ENCODE results near the gene CSMD2. TPM values are rescaled to one million over a fixed set of nuclear protein-coding genes. Genes with fewer than 3 reads are reported as not detected.

The CSMD2 gene
- total and polyA plus RNA-seq, 2 donors (not counting 1 experiment from before 2014, with no cell fraction given), result 2.2 to 7.6 TPM

GRCh38 chr1:34052565-34052964, 112.5 kb downstream of the CSMD2 start:
- Histone ChIP-seq H3K9me3 (ENCODE audit: control insufficient read depth, insufficient read depth, low read depth, low read length) (no peaks in the 10 kb centered on the region), H3K36me3 (ENCODE audit: control insufficient read depth, insufficient read depth, low read length) (no peaks in the 10 kb centered on the region), H3K27ac (ENCODE audit: insufficient read depth, low read length) (no peak overlapping the region), H4K20me1 (ENCODE audit: control insufficient read depth, extremely low read depth, insufficient read depth, low read length) (no peaks in the 10 kb centered on the region), H3K79me2 (ENCODE audit: control insufficient read depth, insufficient read depth, low read length) (no peaks in the 10 kb centered on the region), H3K4me3 (replicated peaks in 1 of 4; ENCODE audit: control extremely low read depth in 1 of 4, insufficient read depth in 1 of 4, low read depth in 3 of 4, low read length in 4 of 4) (no peak overlapping the region), H3K4me2 (ENCODE audit: extremely low read depth, insufficient read depth, low read length) (no peak overlapping the region), H3K27me3 (ENCODE audit: control insufficient read depth, insufficient read depth, low read length) (no peaks in the 10 kb centered on the region), H3K9ac (ENCODE audit: insufficient read depth, low read length) (no peak overlapping the region), H3K4me1 (ENCODE audit: control insufficient read depth, extremely low read depth, insufficient read depth, low read length) (no peaks in the 10 kb centered on the region), H2AFZ (ENCODE audit: low read length) (no peak overlapping the region)
- TF ChIP-seq CTCF (conservative IDR thresholded peaks at IDR 0.05 in 1 of 2, IDR thresholded peaks at IDR 0.05 in 1 of 2; ENCODE audit: low read depth in 1 of 2, low read length in 2 of 2), result no peak
- no peak for TF ChIP-seq EZH2 (IDR thresholded peaks at IDR 0.05; ENCODE audit: low read length, missing control alignments)
- no peak for DNase-seq (ENCODE audit: low read depth in 2 of 2)

- Histone ChIP-seq H4K20me1 (ENCODE audit: control insufficient read depth, extremely low read depth, insufficient read depth, low read length) (no peaks in the 10 kb centered on the region), H3K27me3 (ENCODE audit: control insufficient read depth, insufficient read depth, low read length) (no peaks in the 10 kb centered on the region), H3K79me2 (ENCODE audit: control insufficient read depth, insufficient read depth, low read length) (no peaks in the 10 kb centered on the region), H3K4me2 (ENCODE audit: extremely low read depth, insufficient read depth, low read length) (no peak overlapping the region), H3K4me1 (ENCODE audit: control insufficient read depth, extremely low read depth, insufficient read depth, low read length) (no peaks in the 10 kb centered on the region), H3K9me3 (ENCODE audit: control insufficient read depth, insufficient read depth, low read depth, low read length) (no peaks in the 10 kb centered on the region), H3K4me3 (replicated peaks in 1 of 4; ENCODE audit: control extremely low read depth in 1 of 4, insufficient read depth in 1 of 4, low read depth in 3 of 4, low read length in 4 of 4) (no peak overlapping the region), H2AFZ (ENCODE audit: low read length) (no peak overlapping the region), H3K36me3 (ENCODE audit: control insufficient read depth, insufficient read depth, low read length) (no peaks in the 10 kb centered on the region), H3K27ac (ENCODE audit: insufficient read depth, low read length) (no peak overlapping the region), H3K9ac (ENCODE audit: insufficient read depth, low read length) (no peak overlapping the region)
- TF ChIP-seq EZH2 (IDR thresholded peaks at IDR 0.05; ENCODE audit: low read length, missing control alignments) (no peak), CTCF (conservative IDR thresholded peaks at IDR 0.05 in 1 of 2, IDR thresholded peaks at IDR 0.05 in 1 of 2; ENCODE audit: low read depth in 1 of 2, low read length in 2 of 2) (no peak)
- DNase-seq (ENCODE audit: low read depth in 2 of 2), result no peak
Observed at GRCh38 chr1:34050709-34051485, 114.1 kb downstream of the CSMD2 start.

GRCh38 chr1:34049994-34050393, 115.0 kb downstream of the CSMD2 start:
- TF ChIP-seq EZH2 (IDR thresholded peaks at IDR 0.05; ENCODE audit: low read length, missing control alignments) (no peak), CTCF (conservative IDR thresholded peaks at IDR 0.05 in 1 of 2, IDR thresholded peaks at IDR 0.05 in 1 of 2; ENCODE audit: low read depth in 1 of 2, low read length in 2 of 2) (no peak)
- Histone ChIP-seq H4K20me1 (ENCODE audit: control insufficient read depth, extremely low read depth, insufficient read depth, low read length) (no peaks in the 10 kb centered on the region), H3K9me3 (ENCODE audit: control insufficient read depth, insufficient read depth, low read depth, low read length) (no peaks in the 10 kb centered on the region), H2AFZ (ENCODE audit: low read length) (no peak overlapping the region), H3K27ac (ENCODE audit: insufficient read depth, low read length) (no peak overlapping the region), H3K79me2 (ENCODE audit: control insufficient read depth, insufficient read depth, low read length) (no peaks in the 10 kb centered on the region), H3K27me3 (ENCODE audit: control insufficient read depth, insufficient read depth, low read length) (no peaks in the 10 kb centered on the region), H3K4me1 (ENCODE audit: control insufficient read depth, extremely low read depth, insufficient read depth, low read length) (no peaks in the 10 kb centered on the region), H3K36me3 (ENCODE audit: control insufficient read depth, insufficient read depth, low read length) (no peaks in the 10 kb centered on the region), H3K4me3 (replicated peaks in 1 of 4; ENCODE audit: control extremely low read depth in 1 of 4, insufficient read depth in 1 of 4, low read depth in 3 of 4, low read length in 4 of 4) (no peak overlapping the region), H3K9ac (ENCODE audit: insufficient read depth, low read length) (no peak overlapping the region), H3K4me2 (ENCODE audit: extremely low read depth, insufficient read depth, low read length) (no peak overlapping the region)
- DNase-seq (ENCODE audit: low read depth in 2 of 2), result no peak
